IMR-90 (cell line): ENCODE results near the gene PSRC1. TPM values are rescaled to one million over a fixed set of nuclear protein-coding genes. Genes with fewer than 3 reads are reported as not detected.

Experiments
- ATAC-seq: fragments of 200-7000 bp; cut with Tn5 transposase; 2 replicates; pipeline ENCODE4 v1.9.1; 2020; ENCODE audit warnings: low read depth, mild to moderate bottlenecking, moderate library complexity
- BruUV-seq: library from RNA; stranded (reverse); fragments of 400-500 nt; replicated peaks from 2 replicates; lab custom pipeline; 2021; lab: Mats Ljungman, UMichigan
- CTCF ChIA-PET: fragments of 300-600 bp; formaldehyde crosslinking; extraction: SDS; loops from one replicate; lab custom pipeline; 2021; ENCODE audit warnings: antibody characterized with exemption; lab: Yijun Ruan, JAX
- POLR2A ChIA-PET: fragments of 300-600 bp; sonication (Branson Sonifier 250); formaldehyde crosslinking; loops from one replicate; lab custom pipeline; 2022; ENCODE audit warnings: antibody characterized with exemption; ENCODE audit not compliant: unreplicated experiment; lab: Charles Lee
- DNase-seq: peaks from one replicate; pipeline ENCODE4 v3.0.0; 2013
- H2AFZ ChIP-seq: replicated peaks from 2 replicates; pipeline ENCODE3; 2013; ENCODE audit warnings: low read length, mild to moderate bottlenecking; ENCODE audit not compliant: poor library complexity
- H2AK5ac ChIP-seq: 2 replicates; pipeline ENCODE4 v1.6.1; 2013; ENCODE audit warnings: low read depth, low read length, inconsistent platforms
- H2AK9ac ChIP-seq: replicated peaks from 2 replicates; pipeline ENCODE3; 2013; ENCODE audit warnings: mild to moderate bottlenecking, low read depth, low read length, moderate library complexity; ENCODE audit not compliant: poor library complexity
- H2BK120ac ChIP-seq: 2 replicates; pipeline ENCODE4 v1.6.1; 2013; ENCODE audit warnings: low read depth, low read length, inconsistent platforms
- H2BK15ac ChIP-seq: 3 replicates; pipeline ENCODE4 v1.6.1; 2013; ENCODE audit warnings: low read depth, low read length, inconsistent platforms
- H2BK20ac ChIP-seq: 2 replicates; pipeline ENCODE4 v1.6.1; 2013; ENCODE audit warnings: low read depth, mild to moderate bottlenecking, inconsistent platforms, low read length, moderate library complexity
- H2BK5ac ChIP-seq: 2 replicates; pipeline ENCODE4 v1.6.1; 2013; ENCODE audit warnings: mild to moderate bottlenecking, low read depth, low read length, inconsistent platforms; ENCODE audit not compliant: poor library complexity, severe bottlenecking
- H3K14ac ChIP-seq: replicated peaks from 2 replicates; pipeline ENCODE4 v1.6.1; 2013; ENCODE audit warnings: low read depth, low read length, inconsistent platforms
- H3K18ac ChIP-seq: 2 replicates; pipeline ENCODE4 v1.6.1; 2013; ENCODE audit warnings: low read depth, low read length, control low read depth
- H3K23ac ChIP-seq: 2 replicates; pipeline ENCODE4 v1.6.1; 2013; ENCODE audit warnings: low read depth, low read length, inconsistent platforms
- H3K27ac ChIP-seq: 2 replicates; pipeline ENCODE4 v1.5.1; 2013; ENCODE audit warnings: mild to moderate bottlenecking, control low read depth, low read length; ENCODE audit not compliant: insufficient read depth
- H3K27me3 ChIP-seq: 2 replicates; pipeline ENCODE4 v1.6.1; 2013; ENCODE audit warnings: low read length; ENCODE audit not compliant: control insufficient read depth, insufficient read depth
- H3K36me3 ChIP-seq: 2 replicates; pipeline ENCODE4 v1.6.1; 2013; ENCODE audit warnings: low read length, mixed read lengths; ENCODE audit not compliant: control insufficient read depth, insufficient read depth
- H3K4ac ChIP-seq: 2 replicates; pipeline ENCODE4 v1.6.1; 2013; ENCODE audit warnings: low read depth, low read length, inconsistent platforms
- H3K4me1 ChIP-seq: 2 replicates; pipeline ENCODE4 v1.6.1; 2013; ENCODE audit warnings: low read length, mixed read lengths; ENCODE audit not compliant: control insufficient read depth, insufficient read depth
- H3K4me2 ChIP-seq: 2 replicates; pipeline ENCODE4 v1.6.1; 2013; ENCODE audit warnings: low read depth, mild to moderate bottlenecking, control low read depth, low read length, moderate library complexity
- H3K4me3 ChIP-seq: 2 replicates; pipeline ENCODE4 v1.5.1; 2013; ENCODE audit warnings: low read depth, mild to moderate bottlenecking, control low read depth, low read length, moderate library complexity; ENCODE audit not compliant: insufficient read depth
- H3K56ac ChIP-seq: 2 replicates; pipeline ENCODE4 v1.6.1; 2013; ENCODE audit warnings: low read length, inconsistent platforms; ENCODE audit not compliant: insufficient read depth; ENCODE audit errors: extremely low read depth
- H3K79me1 ChIP-seq, 2 experiments: 2 replicates each; pipeline ENCODE4 v1.6.1; 2013; ENCODE audit warnings: low read length in 2 of 2, inconsistent platforms in 1 of 2, low read depth in 1 of 2
- H3K9ac ChIP-seq: 2 replicates; pipeline ENCODE4 v1.6.1; 2013; ENCODE audit warnings: low read depth, low read length, control low read depth
- H3K9me1 ChIP-seq: 2 replicates; pipeline ENCODE4 v1.6.1; 2013; ENCODE audit warnings: low read length, inconsistent platforms; ENCODE audit not compliant: insufficient read depth
- H3K9me3 ChIP-seq: 2 replicates; pipeline ENCODE4 v1.6.1; 2013; ENCODE audit warnings: low read length; ENCODE audit not compliant: control insufficient read depth, insufficient read depth
- H4K20me1 ChIP-seq: 2 replicates; pipeline ENCODE4 v1.6.1; 2013; ENCODE audit warnings: low read length, inconsistent platforms; ENCODE audit not compliant: insufficient read depth
- H4K5ac ChIP-seq: 2 replicates; pipeline ENCODE4 v1.6.1; 2013; ENCODE audit warnings: mild to moderate bottlenecking, low read depth, low read length, control low read depth
- H4K8ac ChIP-seq, 2 experiments: 2 replicates each; pipeline ENCODE4 v1.6.1; 2013; ENCODE audit warnings: low read depth in 2 of 2, low read length in 2 of 2, control low read depth in 1 of 2, inconsistent platforms in 1 of 2
- H4K91ac ChIP-seq: 2 replicates; pipeline ENCODE4 v1.6.1; 2013; ENCODE audit warnings: low read depth, low read length, inconsistent platforms; ENCODE audit not compliant: insufficient read depth
- CEBPB ChIP-seq: IDR thresholded peaks from 2 replicates; pipeline ENCODE4 v1.6.1; 2012; ENCODE audit warnings: low read depth, low read length, improper control_type of control experiment
- CHD1 ChIP-seq: IDR thresholded peaks from 2 replicates; pipeline ENCODE4 v1.6.1; 2012; ENCODE audit warnings: low read depth, low read length, improper control_type of control experiment
- FOS ChIP-seq: fragments of 150-350 bp; IDR thresholded peaks from 2 replicates; pipeline ENCODE4 v1.6.1; 2016; ENCODE audit warnings: low read depth, low read length
- MAZ ChIP-seq: IDR thresholded peaks from 2 replicates; pipeline ENCODE4 v1.6.1; 2012; ENCODE audit warnings: low read depth, mild to moderate bottlenecking, low read length, improper control_type of control experiment, moderate library complexity, borderline replicate concordance
- MXI1 ChIP-seq: IDR thresholded peaks from 2 replicates; pipeline ENCODE4 v1.6.1; 2012; ENCODE audit warnings: low read depth, mild to moderate bottlenecking, low read length, moderate library complexity, borderline replicate concordance
- NFE2L2 ChIP-seq: fragments of 150-350 bp; IDR thresholded peaks from 2 replicates; pipeline ENCODE4 v1.6.1; 2016; ENCODE audit warnings: low read depth, mild to moderate bottlenecking, low read length
- POLR2A ChIP-seq: IDR thresholded peaks from 2 replicates; pipeline ENCODE4 v1.6.1; 2012; ENCODE audit warnings: mild to moderate bottlenecking, low read depth, low read length
- RCOR1 ChIP-seq: IDR thresholded peaks from 2 replicates; pipeline ENCODE4 v1.6.1; 2012; ENCODE audit warnings: mild to moderate bottlenecking, low read length, improper control_type of control experiment; ENCODE audit not compliant: insufficient replicate concordance
- RFX5 ChIP-seq: IDR thresholded peaks from 2 replicates; pipeline ENCODE4 v1.8.0; 2012; ENCODE audit warnings: low read depth, mild to moderate bottlenecking, low read length, moderate library complexity
- SMC3 ChIP-seq: fragments of 150-350 bp; IDR thresholded peaks from 2 replicates; pipeline ENCODE4 v1.6.1; 2016; ENCODE audit warnings: low read depth, mild to moderate bottlenecking, antibody characterized with exemption, low read length, moderate library complexity
- WGBS, 2 experiments: methylation state at CpG; one replicate each; pipeline versions ENCODE4 v1.1.5 to v1.1.7; 2013; ENCODE audit warnings: missing lambda C conversion rate in 2 of 2; ENCODE audit not compliant: insufficient read length in 1 of 2; ENCODE audit errors: extremely low coverage in 2 of 2; 5-methylcytosine and 5-hydroxymethylcytosine counted together
- dilution Hi-C: fragments of 300-500 bp; cut with HindIII; formaldehyde crosslinking; loops from one replicate; pipeline ENCODE4 v1.14.3; 2018; ENCODE audit warnings: low sequenced_read_pairs; ENCODE audit not compliant: unreplicated experiment
- in situ Hi-C: fragments of 300-500 bp; cut with MboI; formaldehyde crosslinking; loops from 3 replicates; pipeline ENCODE4 v1.14.3; 2019; ENCODE audit warnings: low sequenced_read_pairs, inconsistent platforms, mixed read lengths
- intact Hi-C: fragments of 100-400 bp; cut with micrococcal nuclease; formaldehyde crosslinking; loops from 2 replicates; pipeline ENCODE4 v1.10.0; 2022
- polyA plus RNA-seq, 3 experiments: library from polyadenylated mRNA; depleted of rRNA; stranded (reverse); fragments of >200 nt; gene quantifications; 2 replicates each; pipeline ENCODE4 v1.2.3, GENCODE V29; 2012; ENCODE audit warnings: low replicate concordance in 1 of 3
- total RNA-seq: library from RNA; depleted of rRNA; stranded (reverse); fragments of >200 nt; gene quantifications from 2 replicates; pipeline ENCODE4 v1.2.3, GENCODE V29; 2012

Gene PSRC1
- total and polyA plus RNA-seq, 2 of the 4 experiments (the other 2 are of a cell fraction) = 34.6 to 40.3 TPM

GRCh38 chr1:109273570-109274288 is 9.2 kb downstream of the PSRC1 start (continued):
- TF ChIP-seq RCOR1 = no peak

- Histone ChIP-seq H3K9me3 (peaks cover 2% of the 10 kb centered on the region; the same call in 1 of the 2 replicates), H3K4me3 (no peak overlapping the region), H3K4me1 (peaks cover 14% of the 10 kb centered on the region), H3K79me1 (peaks cover 0 to 10% of the 10 kb centered on the region in 2 experiments; a peak in 3 of 4 replicates), H3K18ac (no peak overlapping the region), H4K91ac (no peak overlapping the region), H2AK9ac (peak overlapping the region; percentile 23), H2BK120ac (no peak overlapping the region), H3K27ac (no peak overlapping the region), H2BK5ac (no peak overlapping the region), H2AFZ (peak overlapping the region; percentile 61), H4K8ac (no peak overlapping the region), H4K5ac (no peak overlapping the region), H3K9me1 (peaks cover 5% of the 10 kb centered on the region; the same call in 1 of the 2 replicates), H4K20me1 (no peaks in the 10 kb centered on the region), H3K4ac (peak overlapping the region; percentile 6; the same call in 1 of the 2 replicates), H3K27me3 (no peaks in the 10 kb centered on the region), H3K56ac (no peak overlapping the region), H3K4me2 (no peak overlapping the region), H3K23ac (no peak overlapping the region), H2BK15ac (no peak overlapping the region), H3K9ac (no peak overlapping the region), H3K14ac (no peak overlapping the region), H3K36me3 (peaks cover 2% of the 10 kb centered on the region; the same call in 1 of the 2 replicates), H2BK20ac (no peak overlapping the region), H2AK5ac (no peak overlapping the region)
- no peak for DNase-seq
- ATAC-seq = no peak
- in situ Hi-C loops = no loop called here
- TF ChIP-seq SMC3 (no peak), RFX5 (no peak), MAZ (no peak), CHD1 (no peak), MXI1 (no peak), CEBPB (no peak), FOS (no peak), NFE2L2 (no peak), POLR2A (no peak), RCOR1 (no peak)
- CTCF ChIA-PET = no interaction called here
- intact Hi-C loops = no loop called here
- POLR2A ChIA-PET = no interaction called here
- no TSS peak for BruUV-seq
- dilution Hi-C loops = no loop called here
- 90% methylated on average over 8 of the region's 16 CpGs; no CpG with 5 or more reads in 1 of the 2 experiments for WGBS, 2 experiments
Observed at GRCh38 chr1:109272831-109273547, 10.0 kb downstream of the PSRC1 start.
